Measurements from ENCODE around the gene NANOS2.

DNA sequence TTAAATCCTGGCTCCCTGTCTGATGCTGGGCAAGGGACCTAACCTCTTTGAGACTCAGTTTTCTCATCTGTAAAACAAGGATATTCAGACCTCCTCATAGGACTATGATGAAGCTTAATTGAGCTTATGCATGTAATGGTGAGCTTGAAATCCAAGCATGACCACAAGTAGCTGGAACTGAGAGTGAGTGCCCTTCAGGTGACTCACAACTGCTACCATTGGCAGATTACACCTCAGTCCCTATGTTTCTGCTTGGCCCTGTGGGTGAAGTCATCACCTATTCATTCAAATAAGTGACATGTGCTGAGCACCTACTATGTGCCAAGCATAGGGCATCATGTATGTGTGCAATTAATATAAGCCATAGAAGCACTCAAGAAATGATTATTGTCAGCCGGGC is 33.3 kb upstream of the NANOS2 start:
- TF ChIP-seq, protein P1, sequence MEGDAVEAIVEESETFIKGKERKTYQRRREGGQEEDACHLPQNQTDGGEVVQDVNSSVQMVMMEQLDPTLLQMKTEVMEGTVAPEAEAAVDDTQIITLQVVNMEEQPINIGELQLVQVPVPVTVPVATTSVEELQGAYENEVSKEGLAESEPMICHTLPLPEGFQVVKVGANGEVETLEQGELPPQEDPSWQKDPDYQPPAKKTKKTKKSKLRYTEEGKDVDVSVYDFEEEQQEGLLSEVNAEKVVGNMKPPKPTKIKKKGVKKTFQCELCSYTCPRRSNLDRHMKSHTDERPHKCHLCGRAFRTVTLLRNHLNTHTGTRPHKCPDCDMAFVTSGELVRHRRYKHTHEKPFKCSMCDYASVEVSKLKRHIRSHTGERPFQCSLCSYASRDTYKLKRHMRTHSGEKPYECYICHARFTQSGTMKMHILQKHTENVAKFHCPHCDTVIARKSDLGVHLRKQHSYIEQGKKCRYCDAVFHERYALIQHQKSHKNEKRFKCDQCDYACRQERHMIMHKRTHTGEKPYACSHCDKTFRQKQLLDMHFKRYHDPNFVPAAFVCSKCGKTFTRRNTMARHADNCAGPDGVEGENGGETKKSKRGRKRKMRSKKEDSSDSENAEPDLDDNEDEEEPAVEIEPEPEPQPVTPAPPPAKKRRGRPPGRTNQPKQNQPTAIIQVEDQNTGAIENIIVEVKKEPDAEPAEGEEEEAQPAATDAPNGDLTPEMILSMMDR (IDR thresholded peaks at IDR 0.05): no peak
- TF ChIP-seq POLR2AphosphoS5 (IDR thresholded peaks at IDR 0.05): no peak
- TF ChIP-seq EP300 (IDR thresholded peaks at IDR 0.05): no peak

Data from suprapubic skin (tissue), 4 donors.